CD4-positive, alpha-beta memory T cell (primary cell): Measurements from ENCODE around the gene LY6G6F. TPM values are rescaled to one million over a fixed set of nuclear protein-coding genes. Genes with fewer than 3 reads are reported as not detected.

Experiments used
- CTCF ChIA-PET: fragments of 350-600 bp; sonication (Branson Sonifier 250); formaldehyde crosslinking; loops from one replicate; lab custom pipeline; 2021; ENCODE audit warnings: inconsistent platforms; ENCODE audit not compliant: partially characterized antibody; lab: Charles Lee
- POLR2A ChIA-PET: fragments of 350-600 bp; sonication (Branson Sonifier 250); formaldehyde crosslinking; loops from one replicate; lab custom pipeline; 2021; ENCODE audit not compliant: partially characterized antibody; lab: Charles Lee
- DNase-seq, 5 donors: peaks; one replicate each; pipeline versions ENCODE4 v3.0.0 to v3.0.0-alpha.2; 2020 to 2022; ENCODE audit warnings: mixed read lengths in 1 of 5
- H3K27ac ChIP-seq: one replicate; pipeline ENCODE4 v1.7.0; 2013; ENCODE audit warnings: low read depth, low read length
- H3K27me3 ChIP-seq: 2 replicates; pipeline ENCODE4 v1.7.0; 2013; ENCODE audit warnings: mild to moderate bottlenecking, low read length, moderate library complexity; ENCODE audit not compliant: insufficient read depth
- H3K36me3 ChIP-seq: 2 replicates; pipeline ENCODE4 v1.7.0; 2013; ENCODE audit warnings: mild to moderate bottlenecking, low read length, moderate library complexity; ENCODE audit not compliant: insufficient read depth
- H3K4me1 ChIP-seq: 2 replicates; pipeline ENCODE4 v1.7.0; 2013; ENCODE audit warnings: mild to moderate bottlenecking, low read length, moderate library complexity; ENCODE audit not compliant: insufficient read depth
- H3K4me3 ChIP-seq, 2 donors: one replicate each; pipeline ENCODE4 v1.7.0; 2013; ENCODE audit warnings: low read length in 2 of 2, mild to moderate bottlenecking in 1 of 2
- H3K9me3 ChIP-seq, 2 donors: one replicate each; pipeline ENCODE4 v1.7.0; 2013; ENCODE audit warnings: low read length in 2 of 2, control low read depth in 1 of 2; ENCODE audit not compliant: control insufficient read depth in 1 of 2
- H3K27ac Mint-ChIP-seq, 7 donors: one replicate each; pipeline ENCODE4 v1.8.0; 2020 to 2021; ENCODE audit warnings: mixed read lengths in 7 of 7, mild to moderate bottlenecking in 6 of 7, inconsistent platforms in 3 of 7, moderate library complexity in 3 of 7
- H3K27me3 Mint-ChIP-seq, 2 donors: one replicate each; pipeline ENCODE4 v1.8.0; 2020 to 2021; ENCODE audit warnings: mixed read lengths in 2 of 2
- H3K36me3 Mint-ChIP-seq, 2 donors: one replicate each; pipeline ENCODE4 v1.8.0; 2020 to 2021; ENCODE audit warnings: mixed read lengths in 2 of 2, inconsistent platforms in 1 of 2, mild to moderate bottlenecking in 1 of 2
- H3K4me1 Mint-ChIP-seq, 4 donors: one replicate each; pipeline ENCODE4 v1.8.0; 2020 to 2021; ENCODE audit warnings: mixed read lengths in 4 of 4, mild to moderate bottlenecking in 1 of 4
- H3K4me3 Mint-ChIP-seq, 8 donors: one replicate each; pipeline ENCODE4 v1.8.0; 2020 to 2021; ENCODE audit warnings: mixed read lengths in 8 of 8, mild to moderate bottlenecking in 7 of 8, moderate library complexity in 6 of 8, inconsistent platforms in 3 of 8
- H3K9me3 Mint-ChIP-seq, 8 donors: one replicate each; pipeline ENCODE4 v1.8.0; 2020 to 2021; ENCODE audit warnings: mixed read lengths in 8 of 8, mild to moderate bottlenecking in 5 of 8, inconsistent platforms in 3 of 8, moderate library complexity in 1 of 8
- intact Hi-C: fragments of 100-400 bp; cut with micrococcal nuclease; formaldehyde crosslinking; loops from one replicate; pipeline ENCODE4 v1.15.1; 2023
- polyA plus RNA-seq, 2 donors: library from polyadenylated mRNA; unstranded; fragments of 300-500 nt; fragmentation: Illumina TruSeq; gene quantifications; one replicate each; pipeline ENCODE4 v1.2.3, GENCODE V29; 2021
- total RNA-seq, 2 experiments: library from RNA; stranded (reverse); gene quantifications; one replicate each; pipeline ENCODE4 v1.2.3, GENCODE V29; 2021

Gene LY6G6F
- total and polyA plus RNA-seq, 4 experiments from 2014 or later: not detected

GRCh38 chr6:31723245-31723979, 16.7 kb downstream of the LY6G6F start, which contains the start of gene MPIG6B:
Gene MPIG6B (plus strand): TSS chr6:31723373. CDS start chr6:31723384, 11 bp downstream.
- Mint-ChIP-seq H3K4me1 (peaks cover 11 to 34% (median 19%) of the 10 kb centered on the region in 4 donors), H3K27me3 (peaks cover 0 to 2% of the 10 kb centered on the region in 2 donors), H3K9me3 (no peaks in the 10 kb centered on the region), H3K27ac (peak within 1 kb of the TSS in 1 of 7 donors; percentile 32), H3K4me3 (no peak within 1 kb of the TSS), H3K36me3 (peaks cover 0 to 4% of the 10 kb centered on the region in 2 donors)
- H3K27ac ChIP-seq: no peak within 1 kb of the TSS
- DNase-seq: no peak
- no peaks in the 10 kb centered on the region for H3K36me3 ChIP-seq
- H3K4me3 ChIP-seq: no peak within 1 kb of the TSS
- peaks cover 27% of the 10 kb centered on the region for H3K4me1 ChIP-seq
- no peaks in the 10 kb centered on the region for H3K9me3 ChIP-seq
- H3K27me3 ChIP-seq: no peaks in the 10 kb centered on the region
- POLR2A ChIA-PET: interaction anchor here (1.0 kb wide), 1 partner anchor 91 kb away, joined by 4 read pairs; no protein-coding TSS in a partner anchor
- intact Hi-C loops: no loop called here
- CTCF ChIA-PET: interaction anchor here (1.1 to 1.6 kb wide), 4 partner anchors 9 to 107 kb away, joined by 3 to 4 read pairs (median 3); no protein-coding TSS in a partner anchor

- no peak for DNase-seq
- Histone ChIP-seq H3K27me3 (no peaks in the 10 kb centered on the region), H3K27ac (no peak overlapping the region), H3K4me3 (no peak overlapping the region), H3K36me3 (no peaks in the 10 kb centered on the region), H3K9me3 (no peaks in the 10 kb centered on the region), H3K4me1 (peaks cover 34% of the 10 kb centered on the region)
- ChIA-PET POLR2A (interaction anchor here (1.0 to 7.6 kb wide), 2 partner anchors 14 to 93 kb away, joined by 3 to 77 read pairs; partner anchors contain the start of genes CLIC1 and MSH5), CTCF (interaction anchor here (1.0 to 1.6 kb wide), 2 partner anchors 72 to 106 kb away, joined by 3 to 4 read pairs; partner anchors contain the start of gene VARS1)
- no peaks in the 10 kb centered on the region for H3K9me3 Mint-ChIP-seq
- intact Hi-C loops: no loop called here
- H3K4me3 Mint-ChIP-seq: no peak overlapping the region
- H3K27ac Mint-ChIP-seq: peak overlapping the region in 2 of 7 donors; percentile 32 to 65
- H3K4me1 Mint-ChIP-seq: peaks cover 12 to 41% (median 21%) of the 10 kb centered on the region in 4 donors
- H3K36me3 Mint-ChIP-seq: peaks cover 0 to 4% of the 10 kb centered on the region in 2 donors
- peaks cover 0 to 2% of the 10 kb centered on the region in 2 donors for H3K27me3 Mint-ChIP-seq
These were observed 17.5 kb downstream of the LY6G6F start for GRCh38 chr6:31723980-31724691.

GRCh38 chr6:31725502-31726350, 19.1 kb downstream of the LY6G6F start:
- no peaks in the 10 kb centered on the region for H3K9me3 Mint-ChIP-seq
- H3K27ac Mint-ChIP-seq: peak overlapping the region in 5 of 7 donors; percentile 12 to 63 (median 53)
- no peak overlapping the region for H3K4me3 Mint-ChIP-seq
- H3K27me3 Mint-ChIP-seq: peaks cover 0 to 2% of the 10 kb centered on the region in 2 donors
- peaks cover 4% of the 10 kb centered on the region for H3K36me3 ChIP-seq
- H3K27me3 ChIP-seq: no peaks in the 10 kb centered on the region
- CTCF ChIA-PET: interaction anchor here (1.0 to 17.2 kb wide), 6 partner anchors 31 to 128 kb away, joined by 3 to 173 read pairs (median 3); partner anchors contain the start of genes VARS1 and VWA7
- POLR2A ChIA-PET: interaction anchor here (1.0 to 7.6 kb wide), 3 partner anchors 12 to 92 kb away, joined by 3 to 77 read pairs (median 5); partner anchors contain the start of genes CLIC1 and MSH5
- H3K36me3 Mint-ChIP-seq: peaks cover 10 to 12% of the 10 kb centered on the region in 2 donors
- peaks cover 43% of the 10 kb centered on the region for H3K4me1 ChIP-seq
- H3K9me3 ChIP-seq: no peaks in the 10 kb centered on the region
- no peak for DNase-seq
- no peak overlapping the region for H3K27ac ChIP-seq
- no peak overlapping the region for H3K4me3 ChIP-seq
- intact Hi-C loops: no loop called here
- peaks cover 19 to 55% (median 32%) of the 10 kb centered on the region in 4 donors for H3K4me1 Mint-ChIP-seq

- intact Hi-C loops: no loop called here
- H3K9me3 ChIP-seq: no peaks in the 10 kb centered on the region
- H3K27ac Mint-ChIP-seq: peak overlapping the region in 6 of 7 donors; percentile 37 to 86 (median 72)
- no peaks in the 10 kb centered on the region for H3K27me3 ChIP-seq
- POLR2A ChIA-PET: interaction anchor here (0.5 to 7.6 kb wide), 9 partner anchors 11 to 162 kb away, joined by 3 to 77 read pairs (median 4); partner anchors contain the start of genes ABHD16A, CLIC1, HSPA1B and LY6G6D
- peaks cover 16% of the 10 kb centered on the region for H3K36me3 ChIP-seq
- H3K36me3 Mint-ChIP-seq: peaks cover 20 to 25% of the 10 kb centered on the region in 2 donors
- no peaks in the 10 kb centered on the region for H3K27me3 Mint-ChIP-seq
- H3K27ac ChIP-seq: no peak overlapping the region
- peaks cover 21 to 59% (median 32%) of the 10 kb centered on the region in 4 donors for H3K4me1 Mint-ChIP-seq
- no peak overlapping the region for H3K4me3 ChIP-seq
- DNase-seq: no peak
- H3K4me3 Mint-ChIP-seq: peak overlapping the region in 6 of 8 donors; percentile 44 to 74 (median 56)
- peaks cover 50% of the 10 kb centered on the region for H3K4me1 ChIP-seq
- no peaks in the 10 kb centered on the region for H3K9me3 Mint-ChIP-seq
- CTCF ChIA-PET: interaction anchor here (1.0 to 17.2 kb wide), 9 partner anchors 12 to 112 kb away, joined by 3 to 173 read pairs (median 7); partner anchors contain the start of genes HSPA1B, MSH5 and VWA7
These were observed 20.5 kb downstream of the LY6G6F start for GRCh38 chr6:31727034-31727716.

GRCh38 chr6:31727717-31728671, 21.3 kb downstream of the LY6G6F start:
- no peak overlapping the region for H3K4me3 ChIP-seq
- no peaks in the 10 kb centered on the region for H3K27me3 ChIP-seq
- POLR2A ChIA-PET: interaction anchor here (0.5 to 7.6 kb wide), 11 partner anchors 10 to 161 kb away, joined by 3 to 77 read pairs (median 4); partner anchors contain the start of genes ABHD16A, CLIC1, HSPA1B and LY6G6D
- intact Hi-C loops: loop anchor here (2.0 kb wide), 1 partner anchor 89 kb away; no protein-coding TSS in a partner anchor
- Mint-ChIP-seq H3K36me3 (peaks cover 24 to 28% of the 10 kb centered on the region in 2 donors), H3K27ac (peak overlapping the region in 6 of 7 donors; percentile 37 to 86 (median 72)), H3K4me1 (peaks cover 22 to 59% (median 32%) of the 10 kb centered on the region in 4 donors), H3K4me3 (peak overlapping the region; percentile 26 to 96 (median 64)), H3K27me3 (no peaks in the 10 kb centered on the region), H3K9me3 (no peaks in the 10 kb centered on the region)
- H3K9me3 ChIP-seq: no peaks in the 10 kb centered on the region
- H3K27ac ChIP-seq: no peak overlapping the region
- peak in 1 of 5 donors; percentile 43 for DNase-seq
- peaks cover 50% of the 10 kb centered on the region for H3K4me1 ChIP-seq
- peaks cover 21% of the 10 kb centered on the region for H3K36me3 ChIP-seq
- CTCF ChIA-PET: interaction anchor here (0.8 to 17.2 kb wide), 13 partner anchors 11 to 111 kb away, joined by 3 to 173 read pairs (median 7); partner anchors contain the start of genes HSPA1B, MSH5, VARS1 and VWA7
